Ishikawa (cell line): ENCODE data around the gene MNX1.

Experiments
- CEBPB ChIP-seq: IDR thresholded peaks from 2 replicates; pipeline ENCODE4 v1.6.1; 2012
- CREB1 ChIP-seq: IDR thresholded peaks from 2 replicates; pipeline ENCODE4 v1.6.1; 2012; ENCODE audit warnings: low read depth
- EGR1 ChIP-seq: IDR thresholded peaks from 2 replicates; pipeline ENCODE4 v1.6.1; 2012
- EP300 ChIP-seq: IDR thresholded peaks from 2 replicates; pipeline ENCODE4 v1.6.1; 2012; ENCODE audit warnings: borderline replicate concordance
- FOXM1 ChIP-seq: IDR thresholded peaks from 2 replicates; pipeline ENCODE4 v1.6.1; 2012; ENCODE audit warnings: low read depth, borderline replicate concordance
- NFIC ChIP-seq: IDR thresholded peaks from 2 replicates; pipeline ENCODE4 v1.6.1; 2012
- RAD21 ChIP-seq: IDR thresholded peaks from 2 replicates; pipeline ENCODE4 v1.6.1; 2012; ENCODE audit warnings: low read depth
- TAF1 ChIP-seq: IDR thresholded peaks from 2 replicates; pipeline ENCODE4 v1.6.1; 2012; ENCODE audit warnings: low read depth, mild to moderate bottlenecking
- TCF12 ChIP-seq: IDR thresholded peaks from 2 replicates; pipeline ENCODE4 v1.6.1; 2012; ENCODE audit warnings: low read depth
- TEAD4 ChIP-seq: IDR thresholded peaks from 2 replicates; pipeline ENCODE4 v1.6.1; 2012
- YY1 ChIP-seq: IDR thresholded peaks from 2 replicates; pipeline ENCODE4 v1.6.1; 2012; ENCODE audit warnings: low read depth
- ZBTB7A ChIP-seq: IDR thresholded peaks from 2 replicates; pipeline ENCODE4 v1.6.1; 2012; ENCODE audit warnings: low read depth
- TF ChIP-seq, protein P1 (sequence below): IDR thresholded peaks from 2 replicates; pipeline ENCODE4 v1.6.1; 2012
- TF ChIP-seq, protein P2 (sequence below): IDR thresholded peaks from 2 replicates; pipeline ENCODE4 v1.6.1; 2012
- TF ChIP-seq, protein P3 (sequence below): IDR thresholded peaks from 2 replicates; pipeline ENCODE4 v1.6.1; 2012; ENCODE audit warnings: low read depth, mild to moderate bottlenecking

MNX1 gene

DNA sequence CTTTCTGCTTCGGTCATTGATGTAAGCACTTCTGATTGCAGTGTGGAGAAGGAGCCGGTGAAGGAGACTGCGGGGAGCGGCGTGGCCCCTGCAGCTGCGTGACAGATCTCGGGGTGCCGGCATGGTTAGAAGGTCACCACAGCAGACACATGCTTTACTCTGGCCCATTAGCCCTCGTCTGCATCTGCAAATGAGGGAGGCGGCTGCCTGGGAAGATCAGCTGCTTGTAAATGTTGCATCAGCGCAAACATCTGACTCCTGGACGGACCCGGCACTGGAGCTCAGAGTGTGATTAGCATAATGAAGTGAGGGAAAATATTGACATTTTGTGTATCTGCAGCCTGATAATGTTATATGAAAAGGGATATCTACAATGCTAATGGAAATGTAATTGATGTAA, 30.5 kb upstream of the MNX1 start:
- TF ChIP-seq TAF1 (no peak), NFIC (no peak), TCF12 (no peak), CREB1 (no peak), YY1 (no peak), EP300 (no peak), RAD21 (no peak), CEBPB (no peak), ZBTB7A (no peak)
- TF ChIP-seq, protein P1, sequence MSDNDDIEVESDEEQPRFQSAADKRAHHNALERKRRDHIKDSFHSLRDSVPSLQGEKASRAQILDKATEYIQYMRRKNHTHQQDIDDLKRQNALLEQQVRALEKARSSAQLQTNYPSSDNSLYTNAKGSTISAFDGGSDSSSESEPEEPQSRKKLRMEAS = no peak
- TF ChIP-seq, protein P2, sequence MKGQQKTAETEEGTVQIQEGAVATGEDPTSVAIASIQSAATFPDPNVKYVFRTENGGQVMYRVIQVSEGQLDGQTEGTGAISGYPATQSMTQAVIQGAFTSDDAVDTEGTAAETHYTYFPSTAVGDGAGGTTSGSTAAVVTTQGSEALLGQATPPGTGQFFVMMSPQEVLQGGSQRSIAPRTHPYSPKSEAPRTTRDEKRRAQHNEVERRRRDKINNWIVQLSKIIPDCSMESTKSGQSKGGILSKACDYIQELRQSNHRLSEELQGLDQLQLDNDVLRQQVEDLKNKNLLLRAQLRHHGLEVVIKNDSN = no peak

DNA sequence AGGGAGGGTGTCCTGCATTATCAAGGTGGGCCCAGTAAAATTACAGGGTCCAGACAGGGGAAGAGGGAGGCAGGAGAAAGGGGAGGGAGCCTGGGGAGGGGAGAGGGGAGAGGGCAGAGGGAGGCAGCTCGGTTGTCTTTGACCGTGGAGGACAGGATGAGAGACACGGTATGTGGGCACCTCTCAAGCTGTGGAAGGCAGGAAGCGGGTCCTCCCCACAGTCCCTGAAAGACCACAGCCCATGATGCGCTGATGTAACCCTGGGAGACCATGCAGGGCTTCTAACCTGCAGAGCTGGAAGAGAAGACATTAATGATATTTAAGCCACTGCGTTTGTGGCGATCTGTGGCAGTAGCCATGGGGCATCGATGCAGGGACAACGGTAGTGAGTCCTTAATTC, 27.2 kb upstream of the MNX1 start:
- no peak for TF ChIP-seq TEAD4
- TF ChIP-seq YY1 = no peak
- TF ChIP-seq, protein P3, sequence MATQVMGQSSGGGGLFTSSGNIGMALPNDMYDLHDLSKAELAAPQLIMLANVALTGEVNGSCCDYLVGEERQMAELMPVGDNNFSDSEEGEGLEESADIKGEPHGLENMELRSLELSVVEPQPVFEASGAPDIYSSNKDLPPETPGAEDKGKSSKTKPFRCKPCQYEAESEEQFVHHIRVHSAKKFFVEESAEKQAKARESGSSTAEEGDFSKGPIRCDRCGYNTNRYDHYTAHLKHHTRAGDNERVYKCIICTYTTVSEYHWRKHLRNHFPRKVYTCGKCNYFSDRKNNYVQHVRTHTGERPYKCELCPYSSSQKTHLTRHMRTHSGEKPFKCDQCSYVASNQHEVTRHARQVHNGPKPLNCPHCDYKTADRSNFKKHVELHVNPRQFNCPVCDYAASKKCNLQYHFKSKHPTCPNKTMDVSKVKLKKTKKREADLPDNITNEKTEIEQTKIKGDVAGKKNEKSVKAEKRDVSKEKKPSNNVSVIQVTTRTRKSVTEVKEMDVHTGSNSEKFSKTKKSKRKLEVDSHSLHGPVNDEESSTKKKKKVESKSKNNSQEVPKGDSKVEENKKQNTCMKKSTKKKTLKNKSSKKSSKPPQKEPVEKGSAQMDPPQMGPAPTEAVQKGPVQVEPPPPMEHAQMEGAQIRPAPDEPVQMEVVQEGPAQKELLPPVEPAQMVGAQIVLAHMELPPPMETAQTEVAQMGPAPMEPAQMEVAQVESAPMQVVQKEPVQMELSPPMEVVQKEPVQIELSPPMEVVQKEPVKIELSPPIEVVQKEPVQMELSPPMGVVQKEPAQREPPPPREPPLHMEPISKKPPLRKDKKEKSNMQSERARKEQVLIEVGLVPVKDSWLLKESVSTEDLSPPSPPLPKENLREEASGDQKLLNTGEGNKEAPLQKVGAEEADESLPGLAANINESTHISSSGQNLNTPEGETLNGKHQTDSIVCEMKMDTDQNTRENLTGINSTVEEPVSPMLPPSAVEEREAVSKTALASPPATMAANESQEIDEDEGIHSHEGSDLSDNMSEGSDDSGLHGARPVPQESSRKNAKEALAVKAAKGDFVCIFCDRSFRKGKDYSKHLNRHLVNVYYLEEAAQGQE = no peak
- TF ChIP-seq TAF1 = no peak
- TF ChIP-seq, protein P1 = no peak
- TF ChIP-seq CREB1 = no peak
- no peak for TF ChIP-seq EP300
- TF ChIP-seq, protein P2 = no peak
- no peak for TF ChIP-seq ZBTB7A
- TF ChIP-seq NFIC = no peak
- no peak for TF ChIP-seq CEBPB
- no peak for TF ChIP-seq TCF12

DNA sequence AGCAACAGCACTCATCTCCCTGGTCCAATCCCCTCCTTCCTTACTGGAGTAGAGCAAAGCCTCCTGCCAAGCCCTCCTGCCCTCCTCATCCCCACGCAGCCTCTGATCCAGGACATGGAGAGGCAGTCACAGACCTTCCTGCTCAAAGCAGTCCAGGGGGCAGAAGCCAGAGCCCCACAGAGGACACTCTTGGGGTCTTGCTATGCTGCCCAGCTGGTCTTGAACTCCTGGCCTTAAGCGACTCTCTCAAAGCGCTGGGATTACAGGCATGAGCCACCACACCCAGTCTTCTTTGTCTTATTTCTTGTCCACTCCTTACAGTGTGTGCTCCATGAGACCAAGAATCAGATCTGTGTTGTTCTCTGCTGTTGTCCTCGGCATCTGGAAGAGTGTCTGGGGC, 26.6 kb upstream of the MNX1 start:
- TF ChIP-seq ZBTB7A (no peak), FOXM1 (no peak), TCF12 (no peak), EP300 (no peak), NFIC (no peak), TEAD4 (no peak), EGR1 (no peak), CREB1 (no peak), TAF1 (no peak), RAD21 (no peak), YY1 (no peak), CEBPB (no peak)
- TF ChIP-seq, protein P3 = no peak
- TF ChIP-seq, protein P1 = no peak
- TF ChIP-seq, protein P2 = no peak

DNA sequence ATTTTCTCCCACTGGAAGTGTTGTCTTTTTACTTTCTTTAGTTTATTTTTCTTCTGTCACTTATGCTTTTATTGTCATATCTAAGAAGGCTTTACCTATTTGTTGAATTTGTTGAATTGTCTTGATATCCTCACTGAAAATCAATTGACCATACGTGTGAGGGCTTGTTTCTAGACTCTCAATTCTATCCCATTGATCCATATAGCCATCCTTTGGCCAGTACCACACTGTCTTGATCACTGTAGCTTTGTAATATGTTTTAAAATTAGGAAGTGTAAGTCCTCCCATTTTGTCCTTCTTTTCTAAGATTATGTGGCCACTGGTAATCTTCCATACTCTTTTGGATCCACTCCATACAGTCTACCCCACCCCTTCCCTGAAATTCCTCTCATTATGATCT, 25.5 kb upstream of the MNX1 start:
- TF ChIP-seq TCF12 = no peak
- TF ChIP-seq CREB1 = no peak
- no peak for TF ChIP-seq EGR1
- TF ChIP-seq ZBTB7A = no peak
- no peak for TF ChIP-seq YY1

DNA sequence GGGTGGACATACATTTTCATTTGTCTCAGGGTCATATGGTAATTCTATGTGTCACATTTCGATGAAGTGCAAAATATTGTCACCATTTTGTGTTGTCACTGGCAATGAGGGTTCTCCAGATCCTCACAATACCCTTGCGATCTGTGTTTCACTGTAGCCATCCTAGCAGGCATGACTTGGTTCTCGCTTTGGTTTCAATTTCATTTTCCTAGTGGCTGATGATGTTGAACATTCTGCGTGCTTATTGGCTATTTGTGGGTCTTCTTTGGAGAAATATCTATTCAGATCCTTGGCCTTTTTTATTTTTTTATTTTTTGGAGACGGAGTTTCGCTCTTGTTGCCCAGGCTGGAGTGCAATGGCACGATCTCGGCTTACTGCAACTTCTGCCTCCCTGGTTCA, 24.8 kb upstream of the MNX1 start:
- TF ChIP-seq, protein P2 = no peak
- TF ChIP-seq RAD21 (no peak), EP300 (no peak), FOXM1 (no peak), ZBTB7A (no peak), CEBPB (no peak), EGR1 (no peak), TAF1 (no peak), TEAD4 (no peak), NFIC (no peak), CREB1 (no peak), TCF12 (no peak), YY1 (no peak)
- TF ChIP-seq, protein P1 = no peak
- TF ChIP-seq, protein P3 = no peak
